Hepatocyte (in vitro differentiated cells): ENCODE results near the gene ARHGAP22. TPM values are rescaled to one million over a fixed set of nuclear protein-coding genes. Genes with fewer than 3 reads are reported as not detected.

Experiments used
- DNase-seq: peaks from one replicate; pipeline ENCODE4 v3.0.0-alpha.2; 2016; ENCODE audit warnings: low spot score
- H2AFZ ChIP-seq: fragments of 200-600 bp; sonication (generic); 2 replicates; pipeline ENCODE4 v1.6.0; 2016; ENCODE audit warnings: antibody characterized with exemption, mild to moderate bottlenecking
- H3K27ac ChIP-seq: fragments of 200-600 bp; sonication (generic); 2 replicates; pipeline ENCODE4 v1.5.1; 2016; ENCODE audit warnings: mild to moderate bottlenecking
- H3K27me3 ChIP-seq: fragments of 200-600 bp; sonication (generic); 2 replicates; pipeline ENCODE4 v1.6.1; 2016
- H3K36me3 ChIP-seq: fragments of 200-600 bp; sonication (generic); replicated peaks from 2 replicates; pipeline ENCODE4 v1.5.1; 2016; ENCODE audit warnings: low read depth; ENCODE audit not compliant: insufficient read depth
- H3K4me1 ChIP-seq: fragments of 200-600 bp; sonication (generic); 2 replicates; pipeline ENCODE4 v1.5.1; 2016; ENCODE audit warnings: mild to moderate bottlenecking, moderate library complexity; ENCODE audit not compliant: insufficient read depth
- H3K4me2 ChIP-seq: fragments of 200-600 bp; sonication (generic); 2 replicates; pipeline ENCODE4 v1.6.0; 2016
- H3K4me3 ChIP-seq: fragments of 200-600 bp; sonication (generic); 2 replicates; pipeline ENCODE4 v1.5.1; 2016; ENCODE audit warnings: mild to moderate bottlenecking
- H3K79me2 ChIP-seq: fragments of 200-600 bp; sonication (generic); 2 replicates; pipeline ENCODE4 v1.6.0; 2017; ENCODE audit warnings: mild to moderate bottlenecking
- H3K9me2 ChIP-seq: fragments of 200-600 bp; sonication (generic); replicated peaks from 2 replicates; pipeline ENCODE4 v1.6.0; 2017; ENCODE audit warnings: mild to moderate bottlenecking; ENCODE audit not compliant: insufficient read depth
- H3K9me3 ChIP-seq: fragments of 200-600 bp; sonication (generic); 2 replicates; pipeline ENCODE4 v1.5.1; 2016; ENCODE audit warnings: low read depth, mild to moderate bottlenecking
- H4K20me1 ChIP-seq: fragments of 200-600 bp; sonication (generic); 2 replicates; pipeline ENCODE4 v1.6.0; 2016; ENCODE audit warnings: mild to moderate bottlenecking; ENCODE audit not compliant: insufficient read depth, poor library complexity, severe bottlenecking
- CTCF ChIP-seq: fragments of 200-600 bp; sonication (generic); IDR thresholded peaks from 2 replicates; pipeline ENCODE4 v1.5.1; 2016; ENCODE audit warnings: antibody characterized with exemption, mild to moderate bottlenecking; ENCODE audit not compliant: poor library complexity
- EZH2 ChIP-seq: fragments of 200-600 bp; sonication (generic); IDR thresholded peaks from 2 replicates; pipeline ENCODE4 v1.6.1; 2016; ENCODE audit warnings: antibody characterized with exemption, mild to moderate bottlenecking, borderline replicate concordance
- EZH2phosphoT487 ChIP-seq: fragments of 200-600 bp; sonication (generic); IDR thresholded peaks from one replicate; pipeline ENCODE4 v1.6.1; 2018; ENCODE audit warnings: antibody characterized with exemption, mild to moderate bottlenecking, low read depth, moderate library complexity; ENCODE audit not compliant: unreplicated experiment, severe bottlenecking
- WGBS: methylation state at CpG from one replicate; pipeline ENCODE4 v1.1.6; 2016; ENCODE audit warnings: low lambda C conversion rate; ENCODE audit errors: missing lambda C conversion rate; 5-methylcytosine and 5-hydroxymethylcytosine counted together
- polyA plus RNA-seq: library from polyadenylated mRNA; unstranded; fragments of >200 nt; fragmentation: Nextera tagmentation; extraction: Ambion mirVana; gene quantifications from 2 replicates; pipeline ENCODE4 v1.2.1, GENCODE V29; 2016
- total RNA-seq: library from RNA; depleted of rRNA; stranded (reverse); fragments of >200 nt; gene quantifications from 2 replicates; pipeline ENCODE4 v1.2.3, GENCODE V29; 2014

Gene ARHGAP22
- total and polyA plus RNA-seq, 2 experiments from 2014 or later: 1.7 to 1.8 TPM

GRCh38 chr10:48640326-48640725 lies 35.5 kb upstream of the ARHGAP22 start:
- no peaks in the 10 kb centered on the region for H3K9me2 ChIP-seq
- no peaks in the 10 kb centered on the region for H3K4me1 ChIP-seq
- no peaks in the 10 kb centered on the region for H4K20me1 ChIP-seq
- no peak overlapping the region for H3K4me2 ChIP-seq
- 82% methylated on average over 1 of the region's 1 CpG for whole genome bisulfite sequencing
- H3K27ac ChIP-seq: no peak overlapping the region
- TF ChIP-seq EZH2: no peak
- TF ChIP-seq EZH2phosphoT487: no peak
- no peak for TF ChIP-seq CTCF
- no peak overlapping the region for H3K4me3 ChIP-seq
- H3K79me2 ChIP-seq: no peaks in the 10 kb centered on the region
- no peak overlapping the region for H2AFZ ChIP-seq
- H3K9me3 ChIP-seq: peaks cover 4% of the 10 kb centered on the region
- no peaks in the 10 kb centered on the region for H3K27me3 ChIP-seq
- no peaks in the 10 kb centered on the region for H3K36me3 ChIP-seq
- no peak for DNase-seq

GRCh38 chr10:48639632-48640031 lies 34.8 kb upstream of the ARHGAP22 start:
- TF ChIP-seq CTCF (no peak), EZH2phosphoT487 (no peak), EZH2 (no peak)
- Histone ChIP-seq H3K79me2 (no peaks in the 10 kb centered on the region), H3K9me3 (peaks cover 4% of the 10 kb centered on the region), H4K20me1 (no peaks in the 10 kb centered on the region), H2AFZ (no peak overlapping the region), H3K27me3 (no peaks in the 10 kb centered on the region), H3K4me3 (no peak overlapping the region), H3K4me1 (no peaks in the 10 kb centered on the region), H3K27ac (no peak overlapping the region), H3K9me2 (no peaks in the 10 kb centered on the region), H3K4me2 (no peak overlapping the region), H3K36me3 (no peaks in the 10 kb centered on the region)
- DNase-seq: no peak
- WGBS: 86% methylated on average over 1 of the region's 1 CpG

GRCh38 chr10:48638739-48639527 lies 34.1 kb upstream of the ARHGAP22 start:
- H3K36me3 ChIP-seq: no peaks in the 10 kb centered on the region
- 87% methylated on average over 4 of the region's 4 CpGs for WGBS
- no peak for DNase-seq
- H3K9me3 ChIP-seq: peaks cover 4% of the 10 kb centered on the region
- no peak overlapping the region for H3K4me2 ChIP-seq
- no peak for TF ChIP-seq EZH2
- TF ChIP-seq CTCF: no peak
- no peaks in the 10 kb centered on the region for H3K9me2 ChIP-seq
- H3K79me2 ChIP-seq: no peaks in the 10 kb centered on the region
- H3K27ac ChIP-seq: no peak overlapping the region
- H3K27me3 ChIP-seq: no peaks in the 10 kb centered on the region
- H4K20me1 ChIP-seq: no peaks in the 10 kb centered on the region
- H3K4me1 ChIP-seq: no peaks in the 10 kb centered on the region
- H3K4me3 ChIP-seq: no peak overlapping the region
- H2AFZ ChIP-seq: no peak overlapping the region
